Stimulated activated naive CD8-positive, alpha-beta T cell treated with anti-CD3 and anti-CD28 coated beads, Interleukin-15, Interleukin-2, amounts not matched to agents 100 ng/mL and 50 ng/mL, for 24 hours (primary cell): ENCODE data around the gene GATA6.

Experiments used
- H3K27ac Mint-ChIP-seq: one replicate; pipeline ENCODE4 v1.8.0; 2021; ENCODE audit warnings: mild to moderate bottlenecking, mixed read lengths
- H3K27me3 Mint-ChIP-seq: one replicate; pipeline ENCODE4 v1.8.0; 2021; ENCODE audit warnings: mixed read lengths
- H3K36me3 Mint-ChIP-seq: one replicate; pipeline ENCODE4 v1.8.0; 2021; ENCODE audit warnings: low read depth, mixed read lengths
- H3K4me1 Mint-ChIP-seq: one replicate; pipeline ENCODE4 v1.8.0; 2021; ENCODE audit warnings: low read depth, mixed read lengths
- H3K4me3 Mint-ChIP-seq: one replicate; pipeline ENCODE4 v1.8.0; 2021; ENCODE audit warnings: mild to moderate bottlenecking, mixed read lengths
- H3K9me3 Mint-ChIP-seq: one replicate; pipeline ENCODE4 v1.8.0; 2021; ENCODE audit warnings: mixed read lengths

The GATA6 gene

DNA sequence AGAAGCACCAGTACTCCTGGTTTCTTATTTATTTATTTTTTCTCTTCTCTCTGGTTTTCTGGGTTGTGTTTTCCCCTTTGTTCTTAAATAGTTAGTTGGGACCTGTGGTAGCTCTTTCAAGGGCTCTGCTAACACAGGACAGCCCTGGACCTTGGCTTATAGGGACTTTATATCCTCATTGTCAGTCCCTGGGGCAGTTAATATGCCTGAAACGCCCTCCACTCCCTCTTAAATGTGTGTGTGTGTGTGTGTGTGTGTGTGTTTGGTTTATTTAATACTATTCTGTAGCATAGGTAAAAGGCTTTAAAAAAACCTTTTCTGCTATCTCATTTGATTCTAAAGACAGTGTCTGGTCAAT, 54.6 kb downstream of the GATA6 start:
- H3K36me3 Mint-ChIP-seq = no peaks in the 10 kb centered on the region
- H3K9me3 Mint-ChIP-seq = peaks cover 10% of the 10 kb centered on the region
- no peaks in the 10 kb centered on the region for H3K27me3 Mint-ChIP-seq
- H3K4me3 Mint-ChIP-seq = no peak overlapping the region
- H3K27ac Mint-ChIP-seq = no peak overlapping the region
- H3K4me1 Mint-ChIP-seq = peaks cover 9% of the 10 kb centered on the region

DNA sequence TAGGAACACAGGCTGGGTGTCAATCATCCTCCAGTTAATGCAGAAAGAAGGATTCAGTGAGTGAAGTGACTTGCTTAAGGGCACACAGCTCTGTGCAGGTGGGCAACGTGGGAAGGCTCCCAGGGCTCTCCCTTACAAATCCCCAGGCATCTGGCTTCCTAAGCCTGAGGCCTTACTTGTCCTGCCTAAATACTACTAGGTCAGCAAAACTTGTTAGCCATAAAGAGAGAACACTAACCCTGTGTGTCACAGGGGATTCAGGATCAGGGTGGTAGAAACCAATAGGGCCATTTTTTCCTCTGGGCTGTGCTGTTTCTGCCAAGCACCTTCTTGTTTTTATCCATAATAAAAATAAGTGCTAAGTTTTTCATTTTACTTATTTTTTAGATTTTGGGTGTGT, 55.0 kb downstream of the GATA6 start:
- Mint-ChIP-seq H3K4me1 (peaks cover 9% of the 10 kb centered on the region), H3K4me3 (no peak overlapping the region), H3K27me3 (no peaks in the 10 kb centered on the region), H3K36me3 (no peaks in the 10 kb centered on the region), H3K27ac (no peak overlapping the region), H3K9me3 (peaks cover 10% of the 10 kb centered on the region)

- no peaks in the 10 kb centered on the region for H3K4me1 Mint-ChIP-seq
- H3K27ac Mint-ChIP-seq = no peak overlapping the region
- no peaks in the 10 kb centered on the region for H3K9me3 Mint-ChIP-seq
- no peaks in the 10 kb centered on the region for H3K27me3 Mint-ChIP-seq
- H3K36me3 Mint-ChIP-seq = no peaks in the 10 kb centered on the region
- H3K4me3 Mint-ChIP-seq = no peak overlapping the region
Measured at GRCh38 chr18:22226801-22227200, 57.4 kb downstream of the GATA6 start.

DNA sequence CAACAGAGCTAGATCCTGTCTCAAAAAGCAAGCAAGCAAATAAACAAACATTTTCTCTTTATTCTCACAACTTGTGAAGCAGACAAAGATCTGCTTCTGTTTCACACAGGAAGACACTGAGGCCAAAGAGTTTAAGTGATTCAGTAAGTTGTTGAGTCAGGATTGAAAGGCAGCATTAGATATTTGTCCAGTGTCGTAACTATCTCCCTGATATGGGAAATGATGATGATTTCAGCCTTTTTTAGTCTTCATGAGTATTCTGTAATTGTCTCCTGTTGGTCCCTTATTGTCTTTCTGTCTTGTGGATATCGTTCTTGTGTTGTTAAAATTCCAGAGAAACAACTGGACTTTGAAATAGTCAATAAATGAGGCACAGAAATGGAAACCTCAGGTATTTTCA, 59.6 kb downstream of the GATA6 start:
- Mint-ChIP-seq H3K4me3 (no peak overlapping the region), H3K4me1 (no peaks in the 10 kb centered on the region), H3K27me3 (no peaks in the 10 kb centered on the region), H3K36me3 (no peaks in the 10 kb centered on the region), H3K27ac (no peak overlapping the region), H3K9me3 (peaks cover under 1% of the 10 kb centered on the region)

DNA sequence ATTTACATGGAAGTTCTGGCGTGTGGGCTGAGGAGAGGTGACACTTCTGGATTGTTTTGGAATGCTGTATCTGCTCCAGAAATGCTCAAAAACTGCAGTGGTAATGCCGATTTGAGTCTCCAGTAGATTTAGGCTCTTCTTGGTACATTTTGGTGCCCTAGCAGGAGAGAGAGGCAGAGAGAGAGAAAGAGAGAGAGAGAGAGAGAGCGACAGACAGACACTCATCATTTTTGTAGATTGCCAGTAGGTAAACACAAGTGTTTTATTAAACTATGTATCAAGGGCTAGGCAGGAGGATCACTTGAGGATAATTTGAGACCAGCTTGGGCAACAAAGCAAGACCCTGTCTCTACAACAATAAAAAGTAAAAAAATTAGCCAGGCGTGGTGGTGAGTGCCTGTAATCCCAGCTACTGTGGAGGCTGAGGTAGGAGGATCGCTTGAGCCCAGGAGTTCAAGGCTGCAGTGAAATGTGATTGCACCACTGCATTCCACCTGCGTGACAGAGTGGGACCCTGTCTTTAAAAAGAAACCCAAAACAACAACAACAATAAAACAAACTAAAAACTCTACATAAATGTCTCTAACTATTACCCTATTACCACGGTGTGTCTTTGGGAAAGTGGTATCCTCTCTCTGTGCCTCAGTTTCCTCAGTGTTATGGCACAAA, 60.2 kb downstream of the GATA6 start:
- Mint-ChIP-seq H3K4me1 (no peaks in the 10 kb centered on the region), H3K36me3 (no peaks in the 10 kb centered on the region), H3K27me3 (no peaks in the 10 kb centered on the region), H3K27ac (no peak overlapping the region), H3K4me3 (no peak overlapping the region), H3K9me3 (peaks cover 4% of the 10 kb centered on the region)

GRCh38 chr18:22230471-22230945, 61.1 kb downstream of the GATA6 start:
- Mint-ChIP-seq H3K9me3 (peaks cover 4% of the 10 kb centered on the region), H3K4me3 (no peak overlapping the region), H3K4me1 (no peaks in the 10 kb centered on the region), H3K36me3 (no peaks in the 10 kb centered on the region), H3K27me3 (no peaks in the 10 kb centered on the region), H3K27ac (no peak overlapping the region)

DNA sequence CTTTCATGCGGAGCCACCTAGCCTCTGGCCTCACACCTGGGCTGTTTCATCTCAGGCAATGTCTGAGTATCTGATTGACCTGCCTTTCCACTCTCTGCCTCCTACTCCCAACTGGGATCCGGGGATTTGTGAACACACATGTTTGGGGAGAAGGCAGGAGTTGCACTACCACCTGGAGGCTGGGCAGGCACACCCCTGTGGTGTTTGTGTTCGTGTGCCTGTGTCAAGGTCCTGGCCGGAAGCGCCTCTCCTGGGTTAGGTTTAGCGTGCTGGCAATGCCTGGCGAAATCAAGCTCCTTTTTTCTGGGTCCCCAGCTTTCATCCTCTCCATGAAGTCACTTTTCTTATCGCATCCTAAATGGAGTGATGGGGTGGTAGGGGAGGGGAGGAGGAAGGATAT, 63.9 kb downstream of the GATA6 start:
- no peaks in the 10 kb centered on the region for H3K36me3 Mint-ChIP-seq
- peaks cover 4% of the 10 kb centered on the region for H3K9me3 Mint-ChIP-seq
- H3K27me3 Mint-ChIP-seq = no peaks in the 10 kb centered on the region
- H3K27ac Mint-ChIP-seq = no peak overlapping the region
- peaks cover 3% of the 10 kb centered on the region for H3K4me1 Mint-ChIP-seq
- H3K4me3 Mint-ChIP-seq = no peak overlapping the region

DNA sequence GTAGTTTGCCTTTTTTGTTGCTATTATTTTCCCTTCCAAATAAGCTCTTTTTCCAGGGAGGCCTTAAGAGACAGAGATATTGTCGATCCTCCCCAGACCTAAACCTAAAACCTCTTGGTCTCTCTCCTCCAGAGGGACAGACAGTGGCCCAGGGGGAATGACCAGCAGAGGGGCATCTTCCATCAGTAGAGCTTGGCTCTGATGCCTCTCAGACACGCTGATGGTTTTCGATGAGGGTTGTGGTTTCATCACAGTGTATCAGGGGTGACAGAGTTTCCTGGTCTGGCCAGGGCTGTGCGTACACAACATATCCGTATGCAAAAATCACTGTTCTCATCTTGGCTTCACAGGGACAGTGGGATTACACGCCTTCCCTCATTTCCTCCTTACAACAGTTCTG, 68.6 kb downstream of the GATA6 start:
- H3K27me3 Mint-ChIP-seq = no peaks in the 10 kb centered on the region
- H3K36me3 Mint-ChIP-seq = no peaks in the 10 kb centered on the region
- H3K9me3 Mint-ChIP-seq = peaks cover 4% of the 10 kb centered on the region
- peaks cover 3% of the 10 kb centered on the region for H3K4me1 Mint-ChIP-seq
- no peak overlapping the region for H3K4me3 Mint-ChIP-seq
- no peak overlapping the region for H3K27ac Mint-ChIP-seq

GRCh38 chr18:22238681-22239080, 69.3 kb downstream of the GATA6 start:
- Mint-ChIP-seq H3K36me3 (no peaks in the 10 kb centered on the region), H3K9me3 (peaks cover 4% of the 10 kb centered on the region), H3K27me3 (no peaks in the 10 kb centered on the region), H3K4me1 (peaks cover 3% of the 10 kb centered on the region), H3K27ac (no peak overlapping the region), H3K4me3 (no peak overlapping the region)

DNA sequence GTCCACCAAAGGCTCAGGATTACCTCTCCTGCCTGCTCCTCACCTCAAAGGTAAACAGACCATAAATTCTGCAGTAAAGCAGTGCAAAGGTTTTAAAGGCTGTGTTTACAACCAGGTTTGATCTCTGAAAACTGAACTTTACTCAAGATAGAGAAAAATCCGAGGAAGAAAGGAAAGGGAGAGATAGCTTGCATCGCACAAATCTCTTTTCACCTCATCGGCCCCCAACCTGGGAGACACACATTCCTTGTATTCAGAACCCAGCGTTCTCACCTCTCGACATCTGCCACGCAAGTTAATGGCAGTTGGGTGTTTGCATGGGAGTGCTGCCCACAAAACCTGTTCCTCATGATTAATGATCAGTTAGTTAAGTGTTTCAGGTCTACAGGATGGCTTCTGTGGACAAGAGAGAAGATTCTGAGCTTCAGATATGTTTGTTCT, 72.6 kb downstream of the GATA6 start:
- peaks cover 3% of the 10 kb centered on the region for H3K4me1 Mint-ChIP-seq
- H3K36me3 Mint-ChIP-seq = no peaks in the 10 kb centered on the region
- no peaks in the 10 kb centered on the region for H3K27me3 Mint-ChIP-seq
- H3K9me3 Mint-ChIP-seq = no peaks in the 10 kb centered on the region
- H3K27ac Mint-ChIP-seq = no peak overlapping the region
- no peak overlapping the region for H3K4me3 Mint-ChIP-seq

DNA sequence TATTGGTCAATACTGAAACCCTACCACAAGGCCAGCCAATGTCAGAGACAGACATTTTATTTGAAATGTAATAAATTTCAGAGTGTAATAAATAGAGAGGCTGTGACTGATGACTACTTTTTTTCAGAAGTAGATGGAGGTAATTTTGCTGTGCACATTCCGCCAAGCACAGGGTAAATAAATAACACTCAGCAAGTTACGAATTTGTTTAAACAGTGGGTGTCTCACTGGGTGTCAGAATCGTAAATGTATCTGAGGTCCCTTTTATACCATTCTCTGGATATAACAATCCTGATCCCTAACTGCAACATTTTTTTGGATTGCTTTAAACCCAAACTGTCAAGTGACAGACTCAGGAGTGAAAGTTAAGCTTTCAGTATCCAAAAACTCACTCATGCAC, 74.1 kb downstream of the GATA6 start:
- Mint-ChIP-seq H3K4me3 (no peak overlapping the region), H3K27me3 (no peaks in the 10 kb centered on the region), H3K4me1 (no peaks in the 10 kb centered on the region), H3K9me3 (no peaks in the 10 kb centered on the region), H3K27ac (no peak overlapping the region), H3K36me3 (no peaks in the 10 kb centered on the region)

- Mint-ChIP-seq H3K36me3 (no peaks in the 10 kb centered on the region), H3K27me3 (peaks cover 6% of the 10 kb centered on the region), H3K9me3 (no peaks in the 10 kb centered on the region), H3K27ac (no peak overlapping the region), H3K4me3 (no peak overlapping the region), H3K4me1 (no peaks in the 10 kb centered on the region)
Measured at GRCh38 chr18:22250026-22250425, 80.6 kb downstream of the GATA6 start.

DNA sequence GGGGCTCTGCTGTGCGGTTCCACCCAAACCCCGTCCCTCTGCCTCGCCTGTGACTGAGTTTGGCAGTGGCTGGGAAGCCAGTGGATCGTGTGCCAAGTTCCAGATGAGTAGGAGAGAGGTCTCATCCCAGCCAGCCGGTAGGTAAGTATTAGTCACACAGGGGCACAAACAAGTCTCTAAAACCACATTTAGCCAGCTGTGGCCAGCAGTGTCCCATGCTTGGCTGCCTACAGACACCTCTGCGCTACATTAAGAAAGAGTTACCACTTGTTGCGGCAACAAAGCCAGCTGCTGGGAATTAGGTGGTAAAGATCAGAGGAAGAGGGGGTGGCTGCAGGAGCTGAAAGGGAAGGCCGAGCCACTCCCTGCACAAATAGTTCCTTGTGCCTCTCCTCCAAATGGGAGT, 81.2 kb downstream of the GATA6 start:
- Mint-ChIP-seq H3K27ac (no peak overlapping the region), H3K36me3 (no peaks in the 10 kb centered on the region), H3K9me3 (no peaks in the 10 kb centered on the region), H3K27me3 (peaks cover 6% of the 10 kb centered on the region), H3K4me1 (no peaks in the 10 kb centered on the region), H3K4me3 (no peak overlapping the region)
